NCI-H526 (cell line): ENCODE results near the gene CDH2.

Source experiments
- DNase-seq, 2 experiments: peaks; one replicate each; lab custom pipeline; 2025; lab: John Stamatoyannopoulos, UW

Gene CDH2

GRCh38 chr18:28176948-28177827 lies at the start of gene CDH2:
Gene CDH2 (minus strand): TSS chr18:28177130. CDS start chr18:28177022, 108 bp downstream.
- peak; percentile 47 to 72 for DNase-seq

- no peak for DNase-seq
These were observed 35.1 kb upstream of the CDH2 start for GRCh38 chr18:28212060-28212459.

- no peak for DNase-seq
These were observed 31.9 kb upstream of the CDH2 start for GRCh38 chr18:28208712-28209265.

GRCh38 chr18:28208268-28208667 lies 31.3 kb upstream of the CDH2 start:
- DNase-seq = no peak

- no peak for DNase-seq
These were observed 27.2 kb upstream of the CDH2 start for GRCh38 chr18:28204154-28204553.

- DNase-seq = no peak
These were observed 24.1 kb upstream of the CDH2 start for GRCh38 chr18:28201056-28201455.

GRCh38 chr18:28198620-28199019 lies 21.7 kb upstream of the CDH2 start:
- no peak for DNase-seq

- no peak for DNase-seq
These were observed 16.3 kb upstream of the CDH2 start for GRCh38 chr18:28193177-28193778.

GRCh38 chr18:28189400-28190239 lies 12.7 kb upstream of the CDH2 start:
- DNase-seq = peak; percentile 40 to 67

- no peak for DNase-seq
These were observed 8.2 kb upstream of the CDH2 start for GRCh38 chr18:28185121-28185520.

- no peak for DNase-seq
These were observed 6.6 kb upstream of the CDH2 start for GRCh38 chr18:28183418-28184078.

GRCh38 chr18:28181616-28182015 lies 4.7 kb upstream of the CDH2 start:
- DNase-seq = no peak

GRCh38 chr18:28178720-28179119 lies 1.8 kb upstream of the CDH2 start:
- no peak for DNase-seq

- DNase-seq = peak; percentile 43 to 71
These were observed 1.1 kb upstream of the CDH2 start for GRCh38 chr18:28177828-28178635.

GRCh38 chr18:28176698-28176947 lies 307 bp downstream of the CDH2 start:
- peak in 1 of 2 experiments; percentile 61 for DNase-seq

GRCh38 chr18:28175930-28176697 lies 816 bp downstream of the CDH2 start:
- DNase-seq = peak; percentile 5 to 52

- DNase-seq = peak in 1 of 2 experiments; percentile 34
These were observed 1.6 kb downstream of the CDH2 start for GRCh38 chr18:28175150-28175929.

GRCh38 chr18:28174181-28174905 lies 2.6 kb downstream of the CDH2 start:
- DNase-seq = no peak

GRCh38 chr18:28171837-28172236 lies 5.1 kb downstream of the CDH2 start:
- no peak for DNase-seq
